ENCODE measurements around the gene NKAIN1. TPM values are rescaled to one million over a fixed set of nuclear protein-coding genes. Genes with fewer than 3 reads are reported as not detected.
"Not testable (repeated sequence)": the region's sequence is repeated elsewhere in the genome, so short reads cannot be mapped to it uniquely, and the experiment has no call there.

NKAIN1 gene
- total RNA-seq, 4 donors from 2014 or later = 1.4 to 4.6 (median 4.0) TPM

DNA sequence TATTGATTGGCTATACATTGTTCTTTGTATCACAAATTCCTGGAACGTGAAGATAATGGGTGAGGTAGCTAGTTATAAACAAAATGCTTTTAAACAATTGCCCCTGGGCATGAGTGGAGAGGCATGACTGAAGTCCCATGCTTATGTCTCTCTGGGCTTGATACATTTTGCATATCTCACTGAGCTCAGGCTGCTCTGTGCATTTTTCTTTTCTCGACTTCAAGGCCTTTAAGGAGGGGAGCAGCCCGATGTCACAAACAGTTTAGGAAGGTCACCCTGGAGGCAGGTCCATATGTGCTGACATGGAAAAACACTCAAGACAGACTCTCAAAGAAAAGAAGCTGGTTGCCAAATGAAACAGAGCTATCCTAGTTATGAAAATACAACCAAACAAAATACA lies 94.0 kb downstream of the NKAIN1 start:
- no peaks in the 10 kb centered on the region for H3K27me3 ChIP-seq
- DNase-seq (no peak), ATAC-seq (no peak)
- H3K9me3 ChIP-seq = no peaks in the 10 kb centered on the region
- H3K36me3 ChIP-seq = no peaks in the 10 kb centered on the region
- no peaks in the 10 kb centered on the region for H3K4me1 ChIP-seq
- no peak overlapping the region for H3K4me3 ChIP-seq
- in situ Hi-C loops (cut with MboI; ENCODE audit: low sequenced_read_pairs in 4 of 4) (no loop called here), intact Hi-C loops (cut with DNase I; ENCODE audit: low total_unique reads) (no loop called here)
- H3K27ac ChIP-seq = no peak overlapping the region
- TF ChIP-seq POLR2A (IDR thresholded peaks at IDR 0.05) = no peak
- TF ChIP-seq, protein P1, sequence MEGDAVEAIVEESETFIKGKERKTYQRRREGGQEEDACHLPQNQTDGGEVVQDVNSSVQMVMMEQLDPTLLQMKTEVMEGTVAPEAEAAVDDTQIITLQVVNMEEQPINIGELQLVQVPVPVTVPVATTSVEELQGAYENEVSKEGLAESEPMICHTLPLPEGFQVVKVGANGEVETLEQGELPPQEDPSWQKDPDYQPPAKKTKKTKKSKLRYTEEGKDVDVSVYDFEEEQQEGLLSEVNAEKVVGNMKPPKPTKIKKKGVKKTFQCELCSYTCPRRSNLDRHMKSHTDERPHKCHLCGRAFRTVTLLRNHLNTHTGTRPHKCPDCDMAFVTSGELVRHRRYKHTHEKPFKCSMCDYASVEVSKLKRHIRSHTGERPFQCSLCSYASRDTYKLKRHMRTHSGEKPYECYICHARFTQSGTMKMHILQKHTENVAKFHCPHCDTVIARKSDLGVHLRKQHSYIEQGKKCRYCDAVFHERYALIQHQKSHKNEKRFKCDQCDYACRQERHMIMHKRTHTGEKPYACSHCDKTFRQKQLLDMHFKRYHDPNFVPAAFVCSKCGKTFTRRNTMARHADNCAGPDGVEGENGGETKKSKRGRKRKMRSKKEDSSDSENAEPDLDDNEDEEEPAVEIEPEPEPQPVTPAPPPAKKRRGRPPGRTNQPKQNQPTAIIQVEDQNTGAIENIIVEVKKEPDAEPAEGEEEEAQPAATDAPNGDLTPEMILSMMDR (IDR thresholded peaks at IDR 0.05 in 4 of 5, conservative IDR thresholded peaks at IDR 0.05 in 1 of 5) = no peak

DNA sequence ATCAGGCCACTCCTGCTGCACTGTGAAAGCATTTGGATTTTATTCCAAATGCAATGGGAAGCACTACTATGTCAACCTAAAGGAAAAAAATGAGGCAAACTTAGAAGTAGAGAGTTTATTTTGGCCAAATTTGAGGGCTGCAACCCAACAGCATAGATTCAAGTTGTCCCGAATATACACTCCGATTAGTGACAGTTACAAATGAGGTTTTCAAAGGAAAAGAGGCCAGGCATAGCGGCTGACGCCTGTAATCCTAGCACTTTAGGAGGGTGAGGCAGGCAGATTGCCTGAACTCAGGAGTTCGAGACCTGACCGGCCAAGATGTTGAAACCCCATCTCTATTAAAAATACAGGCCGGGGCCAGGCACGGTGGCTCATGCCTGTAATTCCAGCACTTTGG lies 95.2 kb downstream of the NKAIN1 start:
- intact Hi-C loops (cut with DNase I; ENCODE audit: low total_unique reads) (no loop called here), in situ Hi-C loops (cut with MboI; ENCODE audit: low sequenced_read_pairs in 4 of 4) (no loop called here)
- H3K36me3 ChIP-seq = no peaks in the 10 kb centered on the region
- DNase-seq (no peak), ATAC-seq (no peak)
- no peaks in the 10 kb centered on the region for H3K4me1 ChIP-seq
- no peak overlapping the region for H3K4me3 ChIP-seq
- H3K9me3 ChIP-seq = no peaks in the 10 kb centered on the region
- no peak overlapping the region for H3K27ac ChIP-seq
- TF ChIP-seq, protein P1 (IDR thresholded peaks at IDR 0.05 in 4 of 5, conservative IDR thresholded peaks at IDR 0.05 in 1 of 5) = no peak
- no peaks in the 10 kb centered on the region for H3K27me3 ChIP-seq

DNA sequence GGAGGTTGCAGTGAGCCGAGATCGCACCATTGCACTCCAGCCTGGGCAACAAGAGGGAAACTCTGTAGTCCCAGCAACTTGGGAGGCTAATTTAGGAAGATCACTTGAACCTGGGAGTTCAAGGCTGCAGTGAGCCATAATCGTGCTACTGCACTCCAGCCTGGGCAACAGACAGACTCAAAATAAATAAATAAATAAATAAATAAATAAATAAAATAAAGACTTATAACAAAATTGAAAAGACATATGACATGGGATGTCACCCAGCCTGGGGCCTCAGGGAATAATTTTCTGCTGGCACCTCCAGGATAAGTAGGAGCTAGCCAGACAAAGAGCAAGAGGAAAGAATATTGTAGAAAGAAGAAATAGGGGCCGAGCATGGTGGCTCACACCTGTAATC lies 96.2 kb downstream of the NKAIN1 start:
- no peak for DNase-seq
- Histone ChIP-seq H3K27ac (no peak overlapping the region), H3K27me3 (no peaks in the 10 kb centered on the region), H3K36me3 (no peaks in the 10 kb centered on the region), H3K4me1 (no peaks in the 10 kb centered on the region), H3K9me3 (no peaks in the 10 kb centered on the region), H3K4me3 (no peak overlapping the region)
- no peak for ATAC-seq
- intact Hi-C loops (cut with DNase I; ENCODE audit: low total_unique reads) = no loop called here
- in situ Hi-C loops (cut with MboI; ENCODE audit: low sequenced_read_pairs in 4 of 4) = no loop called here
- TF ChIP-seq POLR2A (IDR thresholded peaks at IDR 0.05) = no peak
- TF ChIP-seq, protein P1 (IDR thresholded peaks at IDR 0.05 in 4 of 5, conservative IDR thresholded peaks at IDR 0.05 in 1 of 5) = no peak

DNA sequence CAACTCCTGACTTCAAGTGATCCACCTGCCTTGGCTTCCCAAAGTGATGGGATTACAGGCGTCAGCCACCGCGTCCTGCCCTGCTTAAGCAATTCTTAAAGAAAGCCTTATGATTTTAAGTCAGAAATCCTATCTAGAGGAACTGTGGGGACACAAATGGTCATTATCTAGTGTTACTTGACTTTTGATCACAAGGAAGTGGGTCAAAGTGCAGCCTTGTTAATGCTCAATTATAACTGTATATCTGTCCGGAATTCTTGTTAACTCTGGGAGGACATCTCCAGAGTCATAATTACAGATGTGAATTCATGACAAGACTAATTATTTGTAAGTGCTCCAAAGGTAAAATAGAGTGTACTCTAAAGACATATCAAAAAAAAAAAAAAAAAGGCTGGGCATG lies 97.3 kb downstream of the NKAIN1 start:
- Histone ChIP-seq H3K4me1 (no peaks in the 10 kb centered on the region), H3K36me3 (no peaks in the 10 kb centered on the region), H3K4me3 (no peak overlapping the region), H3K27ac (no peak overlapping the region), H3K27me3 (no peaks in the 10 kb centered on the region), H3K9me3 (no peaks in the 10 kb centered on the region)
- TF ChIP-seq POLR2A (IDR thresholded peaks at IDR 0.05) = no peak
- TF ChIP-seq, protein P1 (IDR thresholded peaks at IDR 0.05 in 4 of 5, conservative IDR thresholded peaks at IDR 0.05 in 1 of 5) = no peak
- intact Hi-C loops (cut with DNase I; ENCODE audit: low total_unique reads) = no loop called here
- in situ Hi-C loops (cut with MboI; ENCODE audit: low sequenced_read_pairs in 4 of 4) = no loop called here
- DNase-seq = no peak
- no peak for ATAC-seq

DNA sequence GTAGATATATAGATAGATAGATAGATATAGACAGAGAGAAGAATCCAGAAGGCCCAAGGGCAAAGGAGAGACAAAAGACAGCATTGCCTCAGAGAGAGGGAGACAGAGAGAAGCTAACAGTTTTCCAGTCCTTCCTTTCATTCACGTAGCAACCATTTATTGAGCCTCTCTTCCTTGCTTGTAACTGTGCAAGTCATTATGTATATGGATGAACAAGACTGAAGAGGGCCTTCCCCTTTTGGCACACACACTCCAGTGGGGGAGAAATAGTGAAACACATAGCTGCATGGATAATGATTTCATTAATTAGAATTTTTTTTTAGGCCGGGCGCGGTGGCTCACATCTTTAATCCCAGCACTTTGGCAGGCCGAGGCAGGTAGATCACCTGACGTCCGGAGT lies 99.4 kb downstream of the NKAIN1 start:
- no peak for TF ChIP-seq POLR2A (IDR thresholded peaks at IDR 0.05)
- TF ChIP-seq, protein P1 (IDR thresholded peaks at IDR 0.05 in 4 of 5, conservative IDR thresholded peaks at IDR 0.05 in 1 of 5) = no peak
- no peaks in the 10 kb centered on the region for H3K4me1 ChIP-seq
- no peaks in the 10 kb centered on the region for H3K36me3 ChIP-seq
- no peak overlapping the region for H3K27ac ChIP-seq
- no peak overlapping the region for H3K4me3 ChIP-seq
- in situ Hi-C loops (cut with MboI; ENCODE audit: low sequenced_read_pairs in 4 of 4) (no loop called here), intact Hi-C loops (cut with DNase I; ENCODE audit: low total_unique reads) (no loop called here)
- no peaks in the 10 kb centered on the region for H3K9me3 ChIP-seq
- DNase-seq = no peak
- no peak for ATAC-seq
- no peaks in the 10 kb centered on the region for H3K27me3 ChIP-seq

DNA sequence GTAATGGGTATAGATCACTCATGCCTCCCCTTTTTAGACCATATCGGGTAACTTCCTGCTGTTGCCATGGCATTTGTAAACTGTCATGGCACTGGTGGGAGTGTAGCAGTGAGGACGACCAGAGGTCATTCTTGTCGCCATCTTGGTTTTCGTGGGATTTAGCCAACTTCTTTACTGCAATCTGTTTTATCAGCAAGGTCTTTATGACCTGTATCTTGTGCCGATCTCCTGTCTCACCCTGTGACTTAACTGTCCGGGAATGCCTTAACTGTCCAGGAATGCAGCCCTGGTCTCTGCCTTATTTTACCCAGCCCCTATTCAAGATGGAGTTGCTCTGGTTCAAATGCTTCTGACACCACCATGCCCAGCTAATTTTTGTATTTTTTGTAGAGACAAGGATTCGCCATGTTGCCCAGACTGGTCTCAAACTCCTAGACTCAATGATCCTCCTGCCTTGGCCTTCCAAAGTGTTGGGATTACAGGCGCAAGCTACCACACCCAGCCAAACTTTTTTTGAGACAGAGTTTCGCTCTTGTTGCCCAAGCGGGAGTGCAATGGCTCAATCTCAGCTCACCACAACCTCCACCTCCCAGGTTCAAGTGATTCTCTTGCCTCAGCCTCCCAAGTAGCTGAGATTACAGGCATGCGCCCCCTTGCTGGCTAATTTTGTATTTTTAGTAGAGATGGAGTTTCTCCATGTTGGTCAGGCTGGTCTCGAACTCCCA lies 100.7 kb downstream of the NKAIN1 start:
- DNase-seq; H3K4me1 ChIP-seq; in situ Hi-C loops (cut with MboI; ENCODE audit: low sequenced_read_pairs in 4 of 4); H3K4me3 ChIP-seq; H3K9me3 ChIP-seq; intact Hi-C loops (cut with DNase I; ENCODE audit: low total_unique reads); H3K27me3 ChIP-seq; H3K27ac ChIP-seq; H3K36me3 ChIP-seq; ATAC-seq: not testable (repeated sequence)

DNA sequence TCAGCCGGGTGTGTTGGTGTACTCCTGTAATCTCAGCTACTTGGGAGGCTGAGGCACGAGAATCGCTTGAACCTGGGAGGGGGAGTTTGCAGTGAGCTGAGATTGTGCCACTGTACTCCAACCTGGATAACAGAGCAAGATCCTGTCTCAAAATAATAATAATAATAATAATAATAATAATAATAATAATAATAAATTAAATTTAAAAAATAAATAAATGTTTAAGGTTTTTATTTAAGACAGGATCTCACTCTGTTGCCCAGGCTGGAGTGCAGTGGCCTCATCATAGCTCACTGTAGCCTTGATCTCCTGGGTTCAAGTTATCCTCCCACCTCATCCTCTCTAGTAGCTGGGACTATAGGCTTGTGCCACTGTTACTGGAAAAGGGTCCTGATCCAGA lies 101.8 kb downstream of the NKAIN1 start:
- H3K4me1 ChIP-seq; ATAC-seq; H3K27me3 ChIP-seq; in situ Hi-C loops (cut with MboI; ENCODE audit: low sequenced_read_pairs in 4 of 4); intact Hi-C loops (cut with DNase I; ENCODE audit: low total_unique reads); DNase-seq; H3K4me3 ChIP-seq; H3K36me3 ChIP-seq; H3K27ac ChIP-seq; H3K9me3 ChIP-seq: not testable (repeated sequence)

Data from gastrocnemius medialis (tissue), 4 donors.